DLD1 (cell line): ENCODE results near the gene LIPM.

ENCODE experiments used
- in situ Hi-C: cut with HindIII; loops from 2 replicates; pipeline ENCODE4 v1.10.0; 2017; ENCODE audit warnings: low sequenced_read_pairs

LIPM gene

DNA sequence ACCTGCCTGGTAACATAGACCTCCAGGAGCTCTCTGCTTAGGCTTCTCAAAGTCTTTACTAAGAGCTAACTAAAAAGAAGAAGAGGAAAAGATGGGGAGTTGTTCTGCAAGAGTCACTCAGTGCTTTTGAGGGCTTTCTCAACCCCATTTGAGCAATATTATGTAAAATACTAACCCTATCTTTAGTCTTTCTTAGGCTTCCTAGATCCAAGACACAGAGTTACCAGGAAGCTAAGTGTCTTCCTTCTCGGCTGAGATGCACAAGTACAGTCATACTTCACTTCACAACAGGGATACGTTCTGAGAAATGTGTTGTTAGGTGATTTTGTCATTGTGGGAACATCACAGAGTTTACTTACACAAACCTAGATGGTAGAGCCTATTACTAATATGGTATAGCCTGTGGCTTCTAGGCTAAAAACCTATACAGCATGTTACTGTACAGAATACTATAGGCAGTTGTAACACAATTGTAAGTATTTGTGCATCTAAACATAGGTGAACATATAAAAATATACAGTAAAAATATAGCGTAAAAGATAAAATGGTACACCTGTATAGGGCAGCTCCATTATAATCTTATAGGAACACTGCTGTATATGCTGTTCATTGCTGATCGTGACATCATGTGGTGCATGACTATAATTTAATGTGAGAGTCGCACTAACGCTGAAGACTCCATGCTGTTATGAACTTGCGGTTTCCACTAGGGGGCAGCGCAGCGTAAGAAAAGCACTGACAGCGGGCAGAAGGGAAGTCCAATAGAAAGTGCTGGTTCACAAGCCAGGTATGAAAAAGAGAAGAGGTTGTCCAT lies 32.8 kb downstream of the LIPM start:
- in situ Hi-C loops: loop anchor here (25.0 kb wide), 1 partner anchor 377 kb away; the partner anchor contains the start of gene CH25H

- in situ Hi-C loops: loop anchor here (25.0 kb wide), 1 partner anchor 376 kb away; the partner anchor contains the start of gene CH25H
These were observed 33.3 kb downstream of the LIPM start for GRCh38 chr10:88835910-88836221.

- in situ Hi-C loops: loop anchor here (25.0 kb wide), 1 partner anchor 375 kb away; the partner anchor contains the start of gene CH25H
These were observed 35.1 kb downstream of the LIPM start for GRCh38 chr10:88837632-88838031.

DNA sequence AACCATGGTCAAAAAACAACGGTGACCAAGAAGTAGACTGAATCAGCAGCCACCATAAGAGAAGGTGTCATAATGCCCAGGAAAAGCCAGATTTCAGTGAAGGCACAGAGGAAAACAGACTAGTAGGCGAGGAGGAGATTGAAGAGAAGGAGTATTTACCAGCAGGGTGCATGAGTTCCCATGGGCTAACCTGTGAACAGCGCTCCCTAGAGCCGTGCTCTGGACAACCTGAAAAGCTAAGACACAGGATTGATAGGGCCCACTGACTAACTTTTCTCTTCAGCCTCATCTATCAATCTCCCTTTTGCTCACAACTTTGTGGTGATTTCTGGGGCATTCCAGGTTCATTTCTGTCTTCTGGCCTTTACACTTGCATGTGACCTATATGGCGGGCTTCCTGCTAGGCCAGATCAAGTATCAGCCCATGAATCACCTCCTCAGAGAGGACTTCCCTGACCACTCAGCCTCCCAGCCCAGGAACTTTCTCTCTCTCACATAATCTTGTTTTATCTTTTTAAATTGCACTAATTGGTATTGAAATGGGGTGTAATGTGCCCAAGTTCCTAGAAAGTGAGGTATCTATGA lies 36.3 kb downstream of the LIPM start:
- in situ Hi-C loops: loop anchor here (25.0 kb wide), 1 partner anchor 373 kb away; the partner anchor contains the start of gene CH25H

GRCh38 chr10:88840104-88840503 lies 37.6 kb downstream of the LIPM start:
- in situ Hi-C loops: loop anchor here (25.0 kb wide), 1 partner anchor 372 kb away; the partner anchor contains the start of gene CH25H

DNA sequence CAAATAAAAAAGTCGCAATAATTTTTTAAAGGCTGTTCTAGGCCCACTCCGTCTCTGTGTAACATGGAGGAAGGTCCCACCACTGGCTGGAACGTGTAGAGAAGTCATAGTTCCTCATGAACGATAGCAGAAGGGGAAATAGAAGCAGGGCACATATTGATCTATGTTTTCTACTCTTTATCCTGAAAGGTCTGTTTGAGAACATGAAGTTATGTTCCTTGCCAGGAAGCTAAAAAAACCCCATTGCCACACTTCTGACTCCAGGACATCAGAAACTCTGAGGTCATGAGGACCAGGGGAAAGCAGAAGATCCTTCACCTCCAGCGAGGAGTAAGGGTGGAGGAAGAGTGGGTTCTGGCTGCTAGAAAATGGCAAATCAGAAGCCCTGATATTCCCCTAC lies 38.4 kb downstream of the LIPM start:
- in situ Hi-C loops: loop anchor here (25.0 kb wide), 1 partner anchor 371 kb away; the partner anchor contains the start of gene CH25H

DNA sequence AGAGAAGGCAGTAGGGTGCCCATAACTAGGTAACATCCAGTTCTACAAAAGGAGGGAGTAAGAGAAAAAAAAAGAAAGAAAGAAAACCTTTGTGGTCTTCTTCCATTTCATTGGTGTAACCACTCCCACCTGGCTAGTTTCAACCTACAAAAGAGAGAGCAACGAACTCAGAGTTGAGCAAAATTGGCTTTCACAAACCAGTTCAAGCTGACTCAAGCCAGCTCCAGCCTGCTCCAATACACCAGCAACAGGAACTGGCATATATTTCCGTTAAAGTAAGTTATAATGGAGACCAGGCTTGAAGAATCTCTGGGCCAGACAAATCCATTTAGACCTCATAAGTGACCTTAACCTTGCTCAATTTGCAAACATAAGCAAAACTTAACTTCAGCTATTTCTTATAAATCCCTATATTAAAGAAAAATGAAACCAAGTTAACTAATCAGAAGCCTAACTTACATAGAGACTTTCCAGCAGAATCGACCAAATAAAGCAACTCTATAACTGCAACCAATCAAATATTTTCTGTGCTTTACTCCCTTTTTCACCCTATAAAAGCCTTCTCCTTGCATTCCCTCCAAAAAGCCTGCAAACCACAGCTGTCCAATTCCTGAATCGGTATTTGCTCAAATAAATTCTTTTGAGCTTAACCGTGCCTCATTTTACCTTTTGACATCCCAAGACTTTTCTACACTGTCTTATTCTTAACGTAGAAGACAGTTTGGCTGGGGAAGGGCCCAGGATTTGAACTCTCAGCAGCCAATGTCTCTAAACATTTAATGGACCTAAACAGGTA lies 39.0 kb downstream of the LIPM start:
- in situ Hi-C loops: loop anchor here (25.0 kb wide), 1 partner anchor 371 kb away; the partner anchor contains the start of gene CH25H

DNA sequence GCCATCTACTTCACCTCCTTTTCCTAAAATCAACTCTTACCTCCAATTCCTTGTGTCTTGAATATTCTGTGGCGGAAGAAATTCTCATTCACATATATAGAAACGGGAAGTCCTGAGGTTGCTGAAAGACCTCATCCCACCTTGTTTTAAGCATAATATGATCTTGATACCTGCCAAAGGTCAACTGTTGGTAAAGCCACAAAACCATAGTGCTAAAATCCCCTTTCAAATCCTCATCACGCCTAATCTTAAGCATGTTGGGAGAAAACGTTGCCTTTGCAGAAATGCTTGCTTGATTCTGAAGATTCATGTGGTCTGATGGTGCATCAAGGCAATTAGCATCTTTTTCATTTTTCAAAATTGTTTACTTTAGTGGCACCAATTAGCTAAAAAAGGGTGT lies 40.6 kb downstream of the LIPM start:
- in situ Hi-C loops: loop anchor here (25.0 kb wide), 1 partner anchor 369 kb away; the partner anchor contains the start of gene CH25H

- in situ Hi-C loops: loop anchor here (25.0 kb wide), 1 partner anchor 364 kb away; the partner anchor contains the start of gene CH25H
These were observed 46.0 kb downstream of the LIPM start for GRCh38 chr10:88848499-88848898.

DNA sequence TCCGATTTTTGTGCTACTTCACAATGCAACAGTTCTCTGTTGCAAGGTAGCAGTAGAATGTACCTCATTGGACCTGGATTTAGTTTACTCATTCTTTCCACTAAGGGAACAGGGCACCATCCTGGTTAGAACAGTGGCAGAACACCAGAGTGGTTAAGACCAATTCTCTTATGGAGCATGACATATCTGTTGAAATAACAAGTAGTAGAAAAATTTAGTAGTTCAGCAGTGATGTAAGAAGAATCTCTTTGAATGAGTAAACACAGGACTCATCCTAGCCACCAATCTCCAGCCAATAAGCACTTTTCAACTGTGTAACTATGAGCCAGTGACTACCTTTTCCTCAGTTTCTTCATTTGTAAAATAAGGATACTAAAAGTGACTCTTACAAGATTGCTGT lies 46.7 kb downstream of the LIPM start:
- in situ Hi-C loops: loop anchor here (25.0 kb wide), 1 partner anchor 363 kb away; the partner anchor contains the start of gene CH25H

- in situ Hi-C loops: no loop called here
These were observed 48.2 kb downstream of the LIPM start for GRCh38 chr10:88850712-88851111.

GRCh38 chr10:88851706-88852105 lies 49.2 kb downstream of the LIPM start, which contains the start of gene ANKRD22:
ANKRD22 (minus strand) TSS chr10:88851844; CDS start chr10:88851607, 237 bp downstream.
- in situ Hi-C loops: no loop called here

GRCh38 chr10:88852327-88852726 lies 49.8 kb downstream of the LIPM start:
- in situ Hi-C loops: no loop called here

DNA sequence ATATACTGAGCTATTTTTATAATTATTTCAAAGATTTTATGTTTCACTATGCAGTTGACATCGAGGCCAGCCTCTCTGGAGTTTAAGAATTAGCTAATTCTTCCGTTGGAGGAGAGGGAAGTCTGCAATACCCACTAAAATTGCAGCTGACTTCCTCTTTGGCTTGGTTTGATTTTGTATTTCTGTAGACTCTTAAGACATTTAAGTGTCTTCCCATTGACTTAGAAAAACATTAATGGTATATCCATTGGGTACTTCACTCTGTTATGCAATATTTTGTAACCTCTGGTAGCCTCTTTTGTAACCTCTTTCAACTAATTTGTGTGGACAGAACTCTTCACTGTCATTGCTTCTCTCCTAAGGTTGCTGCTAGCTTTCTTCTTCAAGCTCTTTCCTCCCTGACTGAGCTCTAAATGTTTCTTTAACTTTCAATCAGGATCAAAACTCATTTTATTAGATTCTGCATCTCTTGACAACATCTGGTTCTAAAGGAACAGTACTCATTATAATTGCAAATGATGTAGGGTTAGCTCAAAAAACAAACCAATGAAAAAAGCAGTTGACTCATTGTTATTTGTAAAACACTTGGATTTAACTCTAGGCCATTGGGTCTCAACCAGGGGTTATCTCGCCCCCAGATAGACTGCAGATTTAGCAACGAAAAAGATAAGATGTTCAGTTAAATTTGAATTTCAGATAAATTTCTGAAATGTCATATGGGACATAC lies 50.8 kb downstream of the LIPM start:
- in situ Hi-C loops: no loop called here

DNA sequence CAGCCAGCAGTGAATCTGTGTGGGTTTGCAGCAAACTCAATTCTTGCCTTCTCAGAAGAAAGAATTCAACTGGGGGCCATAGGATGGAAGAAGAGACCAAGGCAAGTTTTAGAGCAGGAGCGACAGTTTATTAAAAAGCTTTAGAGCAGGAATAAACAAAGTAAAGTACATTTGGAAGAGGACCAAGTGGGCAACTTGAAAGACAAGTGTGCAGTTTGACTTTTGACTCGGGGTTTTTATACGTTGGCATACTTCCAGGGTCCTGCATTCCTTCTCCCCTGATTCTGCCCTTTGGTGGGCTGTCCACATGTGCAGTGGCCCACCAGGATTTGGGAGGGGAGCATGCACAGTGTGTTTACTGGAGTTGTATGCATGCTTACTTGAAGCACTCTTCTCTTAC lies 52.2 kb downstream of the LIPM start:
- in situ Hi-C loops: no loop called here

GRCh38 chr10:88857831-88858230 lies 55.3 kb downstream of the LIPM start:
- in situ Hi-C loops: no loop called here

DNA sequence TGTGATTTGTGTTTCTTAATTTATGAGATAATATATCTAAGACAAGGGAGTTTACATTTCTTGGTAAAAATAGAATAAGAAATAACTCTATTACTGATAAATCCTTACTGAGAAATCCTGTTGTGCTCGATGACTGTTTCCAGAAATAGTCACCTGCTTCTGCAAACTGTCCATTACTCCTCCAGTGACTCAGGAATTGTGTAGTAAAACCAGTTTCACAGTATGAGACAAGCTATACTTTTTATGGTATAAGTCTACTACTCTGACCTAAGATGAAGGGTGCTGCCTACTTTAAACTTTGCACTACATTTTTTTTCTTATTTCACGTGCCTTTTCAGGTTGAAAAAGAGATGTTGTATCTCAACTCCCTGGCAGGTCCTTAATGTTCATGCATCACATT lies 56.0 kb downstream of the LIPM start:
- in situ Hi-C loops: no loop called here

DNA sequence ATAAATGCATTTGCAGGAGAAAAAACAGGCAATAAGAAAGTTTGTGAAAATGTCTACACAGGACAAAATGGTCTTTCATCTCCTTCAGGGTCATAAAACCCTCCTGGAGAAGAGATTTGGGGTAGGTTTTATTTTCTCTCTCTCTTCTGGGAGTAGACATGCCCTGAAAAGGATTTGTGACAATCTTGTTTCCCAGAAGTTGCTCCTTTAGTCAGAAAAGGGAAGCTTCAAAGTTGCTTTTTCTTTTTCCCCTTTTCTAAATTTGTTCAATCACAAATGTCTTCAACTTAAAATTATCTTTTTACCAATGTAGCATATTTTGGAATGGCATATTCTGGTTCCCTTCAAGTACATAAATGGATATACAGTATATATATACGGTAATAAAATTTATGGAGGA lies 58.5 kb downstream of the LIPM start:
- in situ Hi-C loops: no loop called here

GRCh38 chr10:88865281-88865876 lies 62.8 kb downstream of the LIPM start:
- in situ Hi-C loops: no loop called here

DNA sequence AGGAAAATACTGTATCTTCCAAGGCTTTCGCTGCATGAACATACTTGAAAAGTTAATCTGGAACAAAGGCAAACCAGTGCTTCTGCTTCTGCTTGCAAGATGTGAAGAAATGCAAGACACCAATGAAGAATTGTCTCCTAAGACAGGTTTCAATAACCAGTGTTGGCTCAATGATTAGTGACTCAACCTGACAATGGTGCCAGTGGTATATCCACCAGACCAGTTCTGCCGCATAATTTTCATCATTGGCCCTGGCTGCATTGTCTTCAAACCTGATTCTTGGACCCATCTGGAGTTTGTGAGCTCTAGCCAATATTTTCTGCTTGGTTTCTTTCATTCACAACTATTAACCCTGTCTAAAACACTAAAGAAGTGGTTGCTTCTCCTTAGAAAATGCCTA lies 63.9 kb downstream of the LIPM start:
- in situ Hi-C loops: no loop called here
